K562 (cell line): ENCODE measurements around the gene MFSD12. TPM values are rescaled to one million over a fixed set of nuclear protein-coding genes. Genes with fewer than 3 reads are reported as not detected.

Experiments used
- ARID2 ChIP-seq: fragments of 450-650 bp; IDR thresholded peaks from 2 replicates; pipeline ENCODE4 v1.6.1; 2017; ENCODE audit warnings: antibody characterized with exemption, mild to moderate bottlenecking
- CBFB ChIP-seq: sonication (generic); formaldehyde crosslinking; IDR thresholded peaks from 2 replicates; pipeline ENCODE4 v1.4.0; 2020; ENCODE audit warnings: mild to moderate bottlenecking, missing genetic modification reagents
- CLOCK ChIP-seq: fragments of 250-450 bp; sonication (Bioruptor Pico); IDR thresholded peaks from 2 replicates; pipeline ENCODE4 v1.4.0; 2020; ENCODE audit warnings: mild to moderate bottlenecking, moderate library complexity, borderline replicate concordance
- FOXJ3 ChIP-seq: sonication (generic); formaldehyde crosslinking; IDR thresholded peaks from 2 replicates; pipeline ENCODE4 v1.4.0; 2020; ENCODE audit warnings: mild to moderate bottlenecking, missing genetic modification reagents
- HNRNPL ChIP-seq: fragments of 200-400 bp; formaldehyde crosslinking; IDR thresholded peaks from 2 replicates; pipeline ENCODE4 v1.6.1; 2017; ENCODE audit warnings: low read depth, mild to moderate bottlenecking, low read length
- ILF3 ChIP-seq: fragments of 450-650 bp; IDR thresholded peaks from 2 replicates; pipeline ENCODE4 v1.6.1; 2018; ENCODE audit warnings: antibody characterized with exemption, mild to moderate bottlenecking, moderate library complexity, borderline replicate concordance
- KDM2B ChIP-seq: fragments of 250-450 bp; sonication (Bioruptor Pico); IDR thresholded peaks from 2 replicates; pipeline ENCODE4 v1.8.0; 2021; ENCODE audit warnings: mild to moderate bottlenecking, moderate library complexity
- KHSRP ChIP-seq: fragments of 450-650 bp; IDR thresholded peaks from 2 replicates; pipeline ENCODE4 v1.6.1; 2017
- LCOR ChIP-seq: sonication (generic); formaldehyde crosslinking; IDR thresholded peaks from 2 replicates; pipeline ENCODE4 v1.8.0; 2022; ENCODE audit warnings: mild to moderate bottlenecking, missing genetic modification reagents
- MECOM ChIP-seq: fragments of 250-450 bp; sonication (Bioruptor Pico); IDR thresholded peaks from 2 replicates; pipeline ENCODE4 v1.8.0; 2022; ENCODE audit warnings: inconsistent platforms
- MITF ChIP-seq: IDR thresholded peaks from 2 replicates; pipeline ENCODE4 v1.6.1; 2014; ENCODE audit warnings: antibody characterized with exemption
- MLX ChIP-seq, 2 experiments: fragments of 450-650 bp in 1 of 2; sonication (generic) in 1 of 2; formaldehyde crosslinking; conservative IDR thresholded peaks; 2 replicates each; pipeline versions ENCODE4 v1.4.0 to v1.8.1; 2020 to 2022; ENCODE audit warnings: mild to moderate bottlenecking in 1 of 2, missing genetic modification reagents in 1 of 2
- MTA1 ChIP-seq: fragments of 450-650 bp; IDR thresholded peaks from 2 replicates; pipeline ENCODE4 v1.6.1; 2017; ENCODE audit warnings: borderline replicate concordance
- NBN ChIP-seq: fragments of 450-650 bp; IDR thresholded peaks from 2 replicates; pipeline ENCODE4 v1.6.1; 2016; ENCODE audit warnings: low read depth, mild to moderate bottlenecking
- PCBP2 ChIP-seq: fragments of 200-400 bp; formaldehyde crosslinking; IDR thresholded peaks from 2 replicates; pipeline ENCODE4 v1.6.1; 2018; ENCODE audit warnings: low read length, low read depth, mild to moderate bottlenecking, moderate library complexity; ENCODE audit not compliant: poor library complexity, severe bottlenecking
- POLR2A ChIP-seq: fragments of 450-650 bp; conservative IDR thresholded peaks from 2 replicates; pipeline ENCODE4 v1.6.1; 2016
- PURB ChIP-seq: sonication (generic); formaldehyde crosslinking; IDR thresholded peaks from 2 replicates; pipeline ENCODE4 v1.9.0; 2021; ENCODE audit warnings: low read depth, mild to moderate bottlenecking, missing genetic modification reagents
- RFX1 ChIP-seq: fragments of 450-650 bp; IDR thresholded peaks from 2 replicates; pipeline ENCODE4 v1.6.1; 2016; ENCODE audit warnings: mild to moderate bottlenecking, moderate library complexity
- UBTF ChIP-seq, 2 experiments: IDR thresholded peaks; 2 replicates each; pipeline ENCODE4 v1.6.1; 2012; ENCODE audit warnings: improper control_type of control experiment in 2 of 2, low read depth in 2 of 2, low read length in 2 of 2, borderline replicate concordance in 1 of 2
- ZBTB7A ChIP-seq: IDR thresholded peaks from 2 replicates; pipeline ENCODE4 v1.6.1; 2011; ENCODE audit warnings: low read depth, mild to moderate bottlenecking, low read length, moderate library complexity, borderline replicate concordance; ENCODE audit not compliant: control insufficient read depth
- ZKSCAN8 ChIP-seq: fragments of 200-800 bp; sonication (Bioruptor generic); IDR thresholded peaks from 2 replicates; pipeline ENCODE4 v1.6.1; 2016; ENCODE audit warnings: missing genetic modification characterization, missing compliant biosample characterization
- ZNF707 ChIP-seq: fragments of 250-450 bp; sonication (Bioruptor Pico); conservative IDR thresholded peaks from 2 replicates; pipeline ENCODE4 v1.8.0; 2022; ENCODE audit warnings: inconsistent platforms, mild to moderate bottlenecking, moderate library complexity
- polyA plus RNA-seq, 8 experiments: library from polyadenylated mRNA; depleted of rRNA in 4 of 8; stranded (reverse) in 5 of 8; unstranded in 3 of 8; fragments of >200 nt; fragmentation: Nextera tagmentation in 2 of 8; fragmentation: Illumina TruSeq in 1 of 8; extraction: Ambion mirVana in 2 of 8; extraction: Trizol in 1 of 8; gene quantifications; 2 replicates each; pipeline versions ENCODE4 v1.2.1 to v1.2.3, GENCODE V29; 2011 to 2014; ENCODE audit warnings: inconsistent platforms in 1 of 8, missing spikeins in 1 of 8
- total RNA-seq, 7 experiments: library from RNA; depleted of rRNA in 6 of 7; stranded (reverse); fragments of >200 nt in 6 of 7; fragmentation: Illumina TruSeq in 2 of 7; extraction: Trizol in 2 of 7; gene quantifications; 2 replicates each; pipeline versions ENCODE4 v1.2.1 to v1.2.3, GENCODE V29; 2011 to 2021; ENCODE audit warnings: low replicate concordance in 1 of 7

The MFSD12 gene
- total and polyA plus RNA-seq, 9 of the 15 experiments (the other 6 are each of a cell fraction or from before 2014, with no cell fraction given): 0.69 to 112 (median 31.8) TPM

GRCh38 chr19:3520166-3521103 lies 37.0 kb downstream of the MFSD12 start (continued):
- peak; percentile 79 to 97; a peak in 3 of 4 replicates for TF ChIP-seq UBTF (IDR thresholded peaks at IDR 0.05; ENCODE audit: borderline replicate concordance in 1 of 2, low read depth in 2 of 2, low read length in 2 of 2)
- peak; percentile 94 for TF ChIP-seq LCOR (CRISPR knock-in tag)
- TF ChIP-seq FOXJ3 (CRISPR knock-in tag): no peak
- no peak for TF ChIP-seq ZNF707 (CRISPR knock-in tag)
- no peak for TF ChIP-seq PURB (CRISPR knock-in tag)
- peak; percentile 93 for TF ChIP-seq ZBTB7A
- TF ChIP-seq CBFB (CRISPR knock-in tag): peak; percentile 98
- TF ChIP-seq POLR2A: no peak
- no peak for TF ChIP-seq ARID2
- no peak for TF ChIP-seq ZKSCAN8 (CRISPR knock-in tag)
- TF ChIP-seq KHSRP: no peak
- no peak; the same call in 1 of the 2 replicates for TF ChIP-seq HNRNPL
- TF ChIP-seq PCBP2: no peak
- no peak for TF ChIP-seq CLOCK
- TF ChIP-seq ILF3: no peak
- TF ChIP-seq RFX1: no peak
- TF ChIP-seq MLX (CRISPR knock-in tag; conservative IDR thresholded peaks at IDR 0.05): peak in 1 of 2 experiments; percentile 90; a peak in 1 of 4 replicates
- no peak for TF ChIP-seq MITF
- no peak for TF ChIP-seq MECOM
- TF ChIP-seq MTA1: no peak
- no peak for TF ChIP-seq KDM2B (CRISPR knock-in tag)
- no peak; the same call in 1 of the 2 replicates for TF ChIP-seq NBN
